Brain microvascular endothelial cell (primary cell): Measurements from ENCODE around the gene CFAP141.

Experiments used
- DNase-seq: peaks from one replicate; pipeline ENCODE4 v3.0.0-alpha.2; 2020
- H3K27ac ChIP-seq: fragments of 250-450 bp; sonication (Bioruptor Pico); 2 replicates; pipeline ENCODE4 v1.5.1; 2020; ENCODE audit warnings: mild to moderate bottlenecking, moderate library complexity
- H3K27me3 ChIP-seq: fragments of 250-450 bp; sonication (Bioruptor Pico); replicated peaks from 2 replicates; pipeline ENCODE4 v1.5.1; 2020; ENCODE audit warnings: mild to moderate bottlenecking
- H3K36me3 ChIP-seq: fragments of 250-450 bp; sonication (Bioruptor Pico); replicated peaks from 2 replicates; pipeline ENCODE4 v1.5.1; 2020; ENCODE audit warnings: mild to moderate bottlenecking
- H3K4me3 ChIP-seq: 2 replicates; pipeline ENCODE4 v1.5.1; 2011; ENCODE audit warnings: low read depth, mild to moderate bottlenecking, control low read depth, low read length, moderate library complexity
- CTCF ChIP-seq: IDR thresholded peaks from 2 replicates; pipeline ENCODE4 v1.5.1; 2011; ENCODE audit warnings: low read depth, mild to moderate bottlenecking, moderate library complexity, low read length, control low read depth, inconsistent platforms; ENCODE audit errors: missing control alignments
- in situ Hi-C: cut with HindIII; loops from 2 replicates; pipeline ENCODE4 v1.10.0; 2017; ENCODE audit warnings: low sequenced_read_pairs, low pct_ligation_motif_present

The CFAP141 gene

GRCh38 chr1:154206196-154206595 is at the start of gene CFAP141:
Gene CFAP141, minus strand, starts transcription at chr1:154206333. Its CDS starts 26 bp downstream, at chr1:154206307.
- no peak for TF ChIP-seq CTCF
- DNase-seq, result peak; percentile 30
- Histone ChIP-seq H3K4me3 (no peak within 1 kb of the TSS), H3K27ac (peak within 1 kb of the TSS; percentile 51), H3K36me3 (peaks cover 51% of the 10 kb centered on the region), H3K27me3 (no peaks in the 10 kb centered on the region)
- in situ Hi-C loops, result no loop called here

- no peak for TF ChIP-seq CTCF
- in situ Hi-C loops, result no loop called here
Observed at GRCh38 chr1:154253671-154254070, 47.5 kb upstream of the CFAP141 start.

GRCh38 chr1:154241703-154242351 is 35.7 kb upstream of the CFAP141 start:
- DNase-seq, result no peak
- peaks cover 71% of the 10 kb centered on the region for H3K36me3 ChIP-seq
- no peak overlapping the region for H3K4me3 ChIP-seq
- in situ Hi-C loops, result loop anchor here (25.0 kb wide), 1 partner anchor 95 kb away; the partner anchor contains the start of gene ATP8B2
- no peak for TF ChIP-seq CTCF
- no peak overlapping the region for H3K27ac ChIP-seq
- H3K27me3 ChIP-seq, result no peaks in the 10 kb centered on the region

More at GRCh38 chr1:154253671-154254070, 47.5 kb upstream of the CFAP141 start:
- Histone ChIP-seq H3K36me3 (peaks cover 86% of the 10 kb centered on the region), H3K27me3 (no peaks in the 10 kb centered on the region), H3K4me3 (no peak overlapping the region), H3K27ac (no peak overlapping the region)
- DNase-seq, result no peak

GRCh38 chr1:154240294-154240833 is 34.2 kb upstream of the CFAP141 start:
- Histone ChIP-seq H3K27me3 (no peaks in the 10 kb centered on the region), H3K4me3 (no peak overlapping the region), H3K27ac (no peak overlapping the region), H3K36me3 (peaks cover 74% of the 10 kb centered on the region)
- no peak for TF ChIP-seq CTCF
- in situ Hi-C loops, result loop anchor here (25.0 kb wide), 1 partner anchor 97 kb away; the partner anchor contains the start of gene ATP8B2
- no peak for DNase-seq

- no peak for TF ChIP-seq CTCF
- no peak overlapping the region for H3K27ac ChIP-seq
- no peak overlapping the region for H3K4me3 ChIP-seq
- in situ Hi-C loops, result loop anchor here (25.0 kb wide), 1 partner anchor 98 kb away; the partner anchor contains the start of gene ATP8B2
- H3K27me3 ChIP-seq, result no peaks in the 10 kb centered on the region
- H3K36me3 ChIP-seq, result peaks cover 74% of the 10 kb centered on the region
- DNase-seq, result no peak
Observed at GRCh38 chr1:154239491-154239890, 33.4 kb upstream of the CFAP141 start.
